PC-9 (cell line): ENCODE data around the gene NPIPA2.
"Not testable (repeated sequence)": the region's sequence is repeated elsewhere in the genome, so short reads cannot be mapped to it uniquely, and the experiment has no call there.

ENCODE experiments used
- CTCF ChIP-seq: fragments of 200-600 bp; sonication (generic); conservative IDR thresholded peaks from 2 replicates; pipeline ENCODE4 v1.6.1; 2017; ENCODE audit warnings: mixed run types, antibody characterized with exemption, mild to moderate bottlenecking, moderate library complexity
- EZH2 ChIP-seq: fragments of 200-600 bp; sonication (generic); IDR thresholded peaks from 2 replicates; pipeline ENCODE4 v1.8.0; 2017; ENCODE audit warnings: antibody characterized with exemption, low read depth

- TF ChIP-seq CTCF, EZH2: not testable (repeated sequence)
These were observed 33.3 kb downstream of the NPIPA2 start for GRCh38 chr16:14775624-14776023.
